Hepatocyte (in vitro differentiated cells): ENCODE data around the gene B2M.

ENCODE experiments used
- EZH2phosphoT487 ChIP-seq: fragments of 200-600 bp; sonication (generic); IDR thresholded peaks from one replicate; pipeline ENCODE4 v1.6.1; 2018; ENCODE audit warnings: antibody characterized with exemption, mild to moderate bottlenecking, low read depth, moderate library complexity; ENCODE audit not compliant: unreplicated experiment, severe bottlenecking
- TF ChIP-seq, protein P1 (sequence below): fragments of 200-600 bp; sonication (generic); IDR thresholded peaks from 2 replicates; pipeline ENCODE4 v1.5.1; 2016; ENCODE audit warnings: antibody characterized with exemption, mild to moderate bottlenecking; ENCODE audit not compliant: poor library complexity

DNA sequence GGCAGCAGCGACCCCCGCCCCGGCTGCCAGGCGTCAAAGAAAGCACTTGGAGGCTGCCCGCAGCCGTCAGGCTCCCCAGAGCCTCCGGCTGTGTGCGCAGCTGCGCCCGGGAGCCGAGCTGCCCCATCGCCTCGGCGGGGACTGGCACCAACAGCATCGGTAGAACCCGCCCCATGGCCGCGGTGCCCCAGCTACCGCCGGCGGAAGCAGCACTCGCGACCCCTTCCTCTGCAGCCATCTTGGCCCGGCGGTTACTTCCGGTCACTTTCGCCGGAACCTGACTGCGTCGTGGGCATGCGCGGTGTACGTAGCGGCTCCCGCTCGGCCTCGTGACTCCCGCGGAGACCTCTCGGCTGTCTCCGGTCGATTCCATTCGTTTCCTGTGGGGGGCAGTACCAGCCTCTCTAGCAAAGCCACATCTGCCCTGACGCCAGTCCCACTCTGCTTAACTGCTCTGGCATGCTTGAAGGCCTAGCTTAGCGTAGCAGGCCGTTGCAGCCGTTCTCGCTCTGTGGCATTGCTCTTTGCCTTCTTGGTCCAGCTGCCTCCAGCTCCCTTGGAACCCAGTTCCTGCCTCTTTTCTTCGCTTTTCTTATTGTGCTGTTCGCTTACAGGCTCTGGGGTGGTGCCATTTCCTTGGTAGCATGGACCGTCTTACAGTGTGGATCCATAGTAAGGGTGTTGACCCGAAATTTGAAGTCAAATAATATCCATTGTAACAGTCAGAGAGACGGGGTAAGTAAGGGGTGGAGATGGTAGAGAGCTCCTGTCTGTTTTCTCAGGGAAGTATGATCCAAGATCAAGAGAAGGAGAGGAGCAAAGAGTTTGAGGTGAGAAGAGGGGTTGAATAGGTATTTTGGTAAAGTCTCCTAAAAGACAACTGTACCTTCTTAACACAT is 47.7 kb upstream of the B2M start, which contains the start of gene SPG11:
- TF ChIP-seq, protein P1, sequence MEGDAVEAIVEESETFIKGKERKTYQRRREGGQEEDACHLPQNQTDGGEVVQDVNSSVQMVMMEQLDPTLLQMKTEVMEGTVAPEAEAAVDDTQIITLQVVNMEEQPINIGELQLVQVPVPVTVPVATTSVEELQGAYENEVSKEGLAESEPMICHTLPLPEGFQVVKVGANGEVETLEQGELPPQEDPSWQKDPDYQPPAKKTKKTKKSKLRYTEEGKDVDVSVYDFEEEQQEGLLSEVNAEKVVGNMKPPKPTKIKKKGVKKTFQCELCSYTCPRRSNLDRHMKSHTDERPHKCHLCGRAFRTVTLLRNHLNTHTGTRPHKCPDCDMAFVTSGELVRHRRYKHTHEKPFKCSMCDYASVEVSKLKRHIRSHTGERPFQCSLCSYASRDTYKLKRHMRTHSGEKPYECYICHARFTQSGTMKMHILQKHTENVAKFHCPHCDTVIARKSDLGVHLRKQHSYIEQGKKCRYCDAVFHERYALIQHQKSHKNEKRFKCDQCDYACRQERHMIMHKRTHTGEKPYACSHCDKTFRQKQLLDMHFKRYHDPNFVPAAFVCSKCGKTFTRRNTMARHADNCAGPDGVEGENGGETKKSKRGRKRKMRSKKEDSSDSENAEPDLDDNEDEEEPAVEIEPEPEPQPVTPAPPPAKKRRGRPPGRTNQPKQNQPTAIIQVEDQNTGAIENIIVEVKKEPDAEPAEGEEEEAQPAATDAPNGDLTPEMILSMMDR = peak; percentile 94
- TF ChIP-seq EZH2phosphoT487 = no peak
